GM19351 (cell line): ENCODE data around the gene ZNRF2.

ENCODE experiments used
- ATAC-seq: cut with Tn5 transposase; IDR thresholded peaks from one replicate; pipeline ENCODE4 v1.9.1; 2021; ENCODE audit warnings: mild to moderate bottlenecking, moderate library complexity; ENCODE audit not compliant: unreplicated experiment

Gene ZNRF2

DNA sequence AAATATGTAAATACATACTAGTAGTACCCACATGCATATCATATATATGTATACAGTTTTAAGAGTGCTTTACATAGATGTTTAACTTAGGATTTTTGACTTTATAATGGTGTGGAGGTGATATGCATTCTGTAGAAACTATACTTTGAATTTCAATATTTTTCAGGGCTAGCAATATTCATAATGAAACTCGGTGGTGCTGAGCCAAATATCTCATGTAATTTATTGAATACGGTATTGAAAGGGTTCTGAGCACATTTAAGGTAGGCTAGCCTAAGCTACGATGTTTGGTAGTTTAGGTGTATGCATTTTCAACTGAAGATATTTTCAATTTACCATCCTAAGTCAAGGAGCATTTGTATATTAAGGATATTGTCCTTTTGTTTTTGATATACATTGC lies 36.0 kb downstream of the ZNRF2 start:
- ATAC-seq: no peak

DNA sequence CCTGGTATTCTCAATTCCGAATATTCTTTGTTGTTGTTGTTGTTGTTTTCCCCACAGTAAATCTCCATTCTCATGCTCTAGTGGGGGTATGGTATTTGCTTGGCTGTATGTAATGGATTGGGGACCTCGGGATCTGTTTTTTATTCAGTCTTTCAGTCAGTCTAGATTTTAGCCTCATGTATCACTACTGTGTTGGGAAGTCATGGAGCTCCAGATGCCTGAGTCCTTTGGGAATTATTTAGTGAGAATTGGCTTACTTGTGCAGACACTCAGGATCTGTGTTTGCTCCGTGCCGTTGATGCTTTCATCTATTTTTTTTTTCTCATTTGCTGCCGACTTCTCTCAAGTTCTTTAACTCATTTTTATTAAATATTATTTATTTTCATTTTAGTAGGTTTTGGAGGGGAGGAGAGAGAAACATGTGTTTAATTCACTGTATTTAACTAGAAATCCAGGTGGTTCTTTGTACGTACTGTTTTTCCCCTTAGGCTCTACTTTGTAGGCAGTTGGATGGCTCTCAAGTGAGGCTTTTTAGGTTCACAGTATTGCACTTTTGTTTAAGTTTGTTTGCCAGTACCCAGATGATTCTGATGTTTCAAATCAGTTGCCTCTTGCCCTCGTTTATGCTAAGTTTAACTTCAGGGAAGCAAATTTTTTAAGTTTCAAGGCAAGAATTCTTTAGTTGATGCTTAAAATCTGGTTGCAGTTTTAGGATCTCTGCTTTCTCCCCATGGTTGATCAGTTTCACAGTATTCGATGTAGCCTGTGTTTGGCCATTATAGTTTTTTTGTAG lies 36.9 kb downstream of the ZNRF2 start:
- no peak for ATAC-seq

DNA sequence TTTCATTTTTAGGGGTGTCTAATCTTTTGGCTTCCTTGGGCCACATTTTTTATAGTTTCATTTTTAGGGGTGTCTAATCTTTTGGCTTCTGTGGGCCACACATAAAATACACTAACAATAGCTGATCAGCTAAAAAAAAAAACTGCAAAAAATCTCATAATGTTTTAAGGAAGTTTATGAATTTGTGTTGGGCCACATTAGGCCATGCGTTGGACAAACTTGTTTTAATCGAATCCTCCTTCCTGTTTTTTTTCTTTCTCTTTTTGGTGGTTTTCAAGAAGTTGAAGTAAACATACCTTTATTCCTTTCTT lies 37.4 kb downstream of the ZNRF2 start:
- ATAC-seq: no peak

DNA sequence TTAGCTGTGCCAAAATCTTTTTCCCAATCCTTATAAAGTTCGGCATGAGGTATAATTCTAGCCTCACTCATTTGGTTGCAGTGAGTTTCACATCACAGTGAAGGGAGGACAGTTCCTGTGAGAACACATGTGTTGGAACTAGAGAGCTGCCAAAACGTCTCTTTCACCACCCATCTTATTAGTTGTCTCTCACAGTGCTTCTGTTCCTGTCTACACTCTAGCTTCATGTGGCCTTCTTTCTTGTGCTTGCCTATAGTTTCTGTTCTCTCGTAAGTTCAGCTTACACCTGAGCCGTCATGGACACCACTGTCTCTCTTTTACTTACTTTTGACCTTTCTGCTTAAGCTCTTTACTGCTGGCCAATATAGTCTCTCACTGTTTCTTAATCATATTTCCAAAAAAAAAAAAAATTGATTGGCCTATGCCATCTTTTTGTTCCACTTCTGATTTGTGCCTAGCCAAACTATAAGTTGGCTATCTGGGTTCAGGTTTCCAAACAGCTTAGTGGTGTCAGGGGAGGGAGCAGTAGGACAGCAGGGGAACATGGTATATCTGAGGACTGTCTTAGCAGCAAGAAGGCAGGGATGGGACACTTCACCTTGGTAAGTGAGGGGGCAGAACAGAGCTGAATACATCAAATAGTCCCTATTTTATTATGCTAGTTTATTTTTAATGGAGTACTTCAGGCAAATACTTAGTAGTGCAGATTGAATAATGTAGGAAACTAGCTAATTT lies 38.0 kb downstream of the ZNRF2 start:
- ATAC-seq: peak; percentile 80

DNA sequence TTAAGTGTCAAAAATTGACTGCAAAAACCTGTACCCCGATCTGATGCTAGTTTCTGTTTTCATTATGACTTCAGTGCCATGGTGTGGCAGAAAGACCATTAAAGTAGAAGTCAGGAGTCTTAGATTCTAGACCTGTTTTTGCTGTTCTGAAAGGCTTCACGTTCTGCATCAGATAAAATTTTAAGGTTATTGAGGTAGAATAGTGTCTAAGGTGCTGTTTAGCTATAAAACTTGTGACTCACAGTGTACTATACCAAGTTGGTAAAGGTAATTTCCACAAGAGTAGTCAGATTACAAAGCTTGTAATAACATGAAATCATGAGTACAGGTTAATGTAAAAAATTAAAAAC lies 38.6 kb downstream of the ZNRF2 start:
- peak; percentile 58 for ATAC-seq

DNA sequence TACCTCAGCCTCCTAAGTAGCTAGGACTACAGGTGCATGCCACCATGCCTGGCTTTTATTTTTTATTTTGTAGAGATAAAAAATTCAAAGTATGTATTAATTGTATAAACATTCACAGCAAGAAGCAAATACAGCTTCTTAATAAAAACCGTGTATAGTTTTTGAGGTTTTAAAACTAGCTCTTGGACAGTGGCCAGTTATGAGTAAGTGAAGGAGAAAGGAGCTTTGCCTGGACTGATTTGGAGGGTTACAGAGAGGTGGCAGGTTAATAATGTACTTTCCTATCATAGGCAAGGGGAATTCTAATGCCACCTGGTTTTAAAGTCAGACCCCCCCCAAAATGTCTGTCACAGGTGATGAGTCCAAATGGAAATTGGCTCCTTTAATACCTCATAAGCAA lies 43.4 kb downstream of the ZNRF2 start:
- no peak for ATAC-seq

DNA sequence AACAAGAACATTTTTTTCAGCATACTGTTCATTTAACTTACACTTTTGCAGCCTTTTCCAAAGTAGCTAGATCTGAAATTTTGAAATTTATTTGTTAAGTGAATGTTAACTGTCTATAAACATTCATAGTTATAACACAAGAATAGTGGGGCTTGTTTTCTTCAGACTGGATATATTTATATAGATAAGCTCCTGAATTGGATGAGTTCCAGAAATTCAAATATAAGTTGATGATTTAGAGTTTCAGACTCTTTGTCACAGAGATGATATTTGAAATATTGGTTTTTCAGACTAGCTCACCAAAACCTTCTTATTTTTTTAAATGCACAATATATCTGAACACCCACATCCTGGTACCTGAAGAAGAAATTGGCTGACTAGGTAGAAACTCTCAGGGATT lies 44.0 kb downstream of the ZNRF2 start:
- ATAC-seq: no peak

DNA sequence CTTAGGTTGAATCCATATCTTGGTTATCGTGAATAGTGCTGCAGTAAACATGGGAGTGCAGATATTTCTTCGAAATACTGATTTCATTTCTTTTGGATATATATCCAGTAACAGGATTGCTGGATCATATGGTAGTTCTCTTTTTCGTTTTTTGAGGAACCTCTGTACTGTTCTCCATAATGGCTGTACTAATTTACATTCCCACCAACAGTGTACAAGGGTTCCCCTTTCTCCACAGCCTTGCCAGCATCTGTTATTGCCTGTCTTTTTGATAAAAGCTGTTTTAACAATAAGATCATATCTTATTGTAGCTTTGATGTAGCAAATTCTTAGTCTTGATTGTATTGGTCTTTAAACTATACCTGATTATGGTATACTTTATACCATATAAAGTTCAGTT lies 45.3 kb downstream of the ZNRF2 start:
- ATAC-seq: no peak

DNA sequence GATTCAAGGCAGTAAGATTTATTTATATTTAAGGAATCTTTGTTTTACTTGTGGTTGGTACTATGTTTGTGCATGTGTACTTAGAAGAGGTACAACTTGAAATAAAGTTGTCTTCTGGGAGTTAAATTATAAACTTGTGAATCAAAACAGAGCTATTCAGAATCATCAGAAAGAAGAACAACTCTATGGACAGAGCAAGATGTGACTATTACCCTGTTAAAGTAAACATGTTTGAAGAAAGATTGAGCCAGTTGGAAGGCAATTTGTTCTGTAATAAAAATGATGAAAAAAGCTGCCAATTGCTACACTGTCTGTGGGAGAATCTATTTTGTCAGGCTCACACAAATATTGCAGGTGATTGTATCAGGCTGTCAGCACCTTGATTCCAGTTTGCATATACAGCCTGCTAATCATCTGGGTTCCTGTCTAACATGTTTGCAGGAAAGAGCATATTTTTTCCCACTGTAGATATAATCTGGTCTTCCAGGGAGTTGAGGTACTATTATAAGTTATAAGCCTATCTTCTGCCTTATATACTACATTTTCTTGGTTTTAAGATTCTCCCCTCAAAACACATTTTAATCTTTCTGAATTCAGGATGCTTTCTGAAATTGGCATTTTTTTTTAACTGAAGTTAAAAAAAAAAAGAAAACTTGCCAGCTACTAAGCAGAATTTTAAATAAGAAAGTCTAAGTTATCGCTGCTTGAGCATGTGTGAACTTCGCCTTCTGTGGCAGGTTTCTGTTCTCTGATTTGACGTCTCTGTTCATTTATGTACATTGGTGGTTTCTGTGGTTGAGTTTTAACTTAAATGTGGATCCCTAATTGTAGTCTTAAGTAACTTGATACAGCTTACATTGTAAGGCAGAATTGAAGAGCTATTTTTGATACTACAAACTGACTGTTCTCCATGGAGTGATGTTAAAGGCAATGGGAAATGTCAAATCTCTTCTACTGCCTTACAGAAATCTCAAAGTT lies 46.0 kb downstream of the ZNRF2 start:
- ATAC-seq: peak; percentile 95

DNA sequence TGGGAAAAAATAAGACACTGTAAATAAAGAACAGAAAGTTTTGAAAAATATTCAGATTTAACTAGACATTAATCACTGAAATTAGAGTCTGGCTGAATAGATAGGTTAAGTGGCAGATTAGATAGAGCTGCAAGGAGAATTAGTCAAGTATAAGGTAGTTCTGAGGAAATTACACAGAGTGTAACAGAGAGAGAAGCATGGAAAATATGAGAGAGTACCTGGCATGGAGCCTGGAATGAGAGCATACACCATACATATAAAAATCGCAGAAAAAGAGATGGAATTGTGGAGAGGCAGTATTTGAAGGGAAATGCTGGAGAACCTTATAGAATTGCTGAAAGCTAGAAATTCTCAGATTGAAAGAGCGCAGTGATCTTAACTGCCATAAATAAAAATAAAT lies 46.9 kb downstream of the ZNRF2 start:
- ATAC-seq: no peak

DNA sequence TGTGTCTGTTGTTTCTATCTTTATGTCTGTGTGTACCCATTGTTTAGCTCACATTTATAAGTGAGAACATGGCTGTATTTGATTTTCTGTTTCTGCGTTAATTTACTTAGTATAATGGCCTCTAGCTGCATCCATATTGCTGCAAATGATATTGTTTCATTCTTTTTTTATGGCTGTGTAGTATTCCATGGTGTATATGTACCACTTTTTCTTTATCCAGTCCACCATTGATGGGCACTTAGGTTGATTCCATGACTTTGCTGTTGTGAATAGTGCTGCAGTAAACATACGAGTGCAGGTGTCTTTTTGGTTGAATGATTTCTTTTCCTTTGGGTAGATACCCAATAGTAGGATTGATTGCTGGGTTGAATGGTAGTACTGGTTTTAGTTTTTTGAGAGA lies 48.2 kb downstream of the ZNRF2 start:
- no peak for ATAC-seq

DNA sequence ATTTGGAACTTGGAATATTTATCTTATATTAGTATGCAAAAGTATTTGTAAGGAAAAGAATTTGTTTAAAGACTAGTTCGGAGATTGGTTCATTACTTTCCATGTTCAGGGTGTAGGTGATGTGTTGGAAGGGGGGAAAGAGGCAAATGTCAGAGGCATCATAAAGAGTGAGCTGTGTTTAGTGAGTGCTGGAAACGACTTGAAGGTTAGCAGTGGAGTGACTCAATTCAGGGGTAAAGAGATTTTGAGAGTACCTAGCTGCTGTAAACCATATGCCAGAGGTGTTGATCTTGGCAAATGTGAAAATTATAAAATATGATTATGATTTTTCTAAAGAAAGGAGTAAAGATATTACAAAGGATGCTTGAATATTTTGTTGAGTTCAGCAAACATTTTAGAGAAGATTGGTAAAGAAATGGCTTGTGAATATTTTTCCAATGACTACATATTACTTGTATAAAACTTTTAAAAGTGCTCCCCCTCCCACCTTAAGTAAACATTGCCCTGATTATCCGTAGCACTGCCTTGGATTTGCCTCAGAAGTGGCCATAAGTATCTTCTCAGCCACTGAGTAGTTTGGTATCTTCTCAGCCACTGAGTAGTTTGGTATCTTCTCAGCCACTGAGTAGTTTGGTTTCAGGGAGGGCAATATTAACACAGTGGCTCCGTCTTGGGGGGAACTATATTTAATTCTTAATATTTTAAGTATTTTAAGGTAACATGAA lies 51.5 kb downstream of the ZNRF2 start:
- ATAC-seq: no peak

DNA sequence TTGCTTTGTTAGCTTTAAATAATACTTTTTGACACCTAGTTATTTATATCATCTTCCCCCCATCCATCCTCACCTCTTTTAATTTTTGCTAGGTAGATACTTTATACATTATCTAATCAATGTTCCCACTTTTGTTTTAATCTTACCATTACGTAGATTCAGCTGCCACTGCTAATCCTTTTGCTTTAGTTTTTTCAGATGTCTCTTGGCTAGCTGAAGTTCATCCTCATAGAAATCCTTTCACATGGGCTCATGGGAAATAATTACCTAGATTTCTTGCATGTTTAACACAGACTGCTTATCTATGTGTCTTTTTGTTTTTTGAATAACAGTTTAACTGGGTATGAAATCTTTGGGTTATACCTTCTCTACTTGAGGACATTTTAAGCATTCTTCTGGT lies 60.1 kb downstream of the ZNRF2 start:
- ATAC-seq: no peak

DNA sequence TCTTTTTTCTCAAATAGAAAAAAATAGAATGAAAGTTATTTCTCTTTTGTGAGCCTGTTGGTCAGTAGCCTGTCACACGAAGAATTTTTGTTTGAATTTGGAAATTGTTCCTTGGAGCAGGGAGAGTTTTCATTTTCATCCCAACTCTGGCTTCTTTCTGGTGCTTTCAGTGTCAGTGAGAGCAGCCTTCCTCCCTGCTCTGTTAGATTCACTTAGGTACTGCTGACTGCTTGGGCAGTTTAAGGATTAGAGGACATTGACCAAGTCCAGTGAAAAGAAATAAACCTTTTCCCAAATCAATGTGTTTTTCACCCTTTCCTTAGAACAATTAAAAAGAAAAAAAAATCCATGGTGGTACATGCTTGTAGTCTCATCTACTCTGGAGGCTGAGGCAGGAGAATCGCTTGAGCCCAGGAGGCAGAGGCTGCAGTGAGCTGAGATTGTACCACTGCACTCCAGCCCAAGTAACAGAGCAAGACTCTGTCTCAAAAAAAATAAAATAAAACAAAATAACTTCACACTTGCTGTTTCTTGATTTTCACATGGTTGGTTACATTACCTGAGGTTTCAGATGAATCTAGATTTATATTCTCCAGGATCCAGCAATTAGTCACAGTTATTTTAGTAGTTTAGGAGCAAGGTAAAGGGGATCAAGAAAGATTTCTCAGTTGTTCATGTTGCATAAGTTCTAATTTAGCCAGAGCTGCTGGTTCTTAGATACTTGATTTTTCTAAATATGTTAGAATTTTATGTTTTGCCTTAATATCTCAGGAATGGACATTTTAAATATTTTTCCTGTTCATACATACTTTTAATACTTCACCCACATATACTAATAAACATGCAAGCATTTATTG lies 63.1 kb downstream of the ZNRF2 start:
- peak; percentile 19 for ATAC-seq

DNA sequence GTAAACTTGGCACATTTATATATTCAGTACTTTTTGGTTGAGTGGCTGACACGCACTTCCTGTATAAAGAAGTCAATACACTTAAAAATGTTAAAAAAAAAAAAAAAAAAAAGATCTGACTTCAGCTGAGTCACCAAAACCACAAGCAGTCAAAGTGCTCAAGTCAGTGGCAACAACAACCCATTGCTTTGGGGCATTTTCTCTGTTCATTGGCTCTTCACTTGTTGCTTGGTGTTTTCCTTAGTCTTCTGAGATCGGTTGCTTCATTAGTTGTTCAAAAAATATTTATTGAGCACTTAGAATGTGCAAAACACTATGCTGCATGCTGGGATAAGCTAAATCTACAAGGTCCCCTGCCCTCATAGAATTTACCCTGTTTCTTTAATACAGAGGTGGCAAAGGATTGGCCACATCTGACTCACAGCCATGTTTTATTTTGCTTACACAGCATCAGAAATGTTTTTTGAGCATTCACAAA lies 63.7 kb downstream of the ZNRF2 start:
- peak; percentile 71 for ATAC-seq

DNA sequence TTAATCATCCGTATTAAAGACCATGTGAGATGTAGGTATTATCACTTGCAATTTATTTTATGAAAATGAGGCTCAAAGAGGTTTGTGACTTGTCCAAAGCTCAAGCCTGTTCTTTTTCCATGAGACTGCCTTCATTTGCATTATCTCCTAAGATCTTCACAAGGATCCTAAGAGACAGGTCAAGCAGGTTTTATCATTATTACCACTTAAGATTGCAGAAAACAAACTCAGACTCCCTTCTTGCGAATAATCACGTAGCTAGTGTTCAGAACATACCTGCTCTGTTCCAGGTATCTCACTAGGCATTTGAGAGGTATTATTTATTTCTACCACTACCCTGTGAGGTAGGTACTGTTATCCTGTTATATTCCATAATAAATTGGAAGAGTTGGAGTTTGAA lies 64.8 kb downstream of the ZNRF2 start:
- ATAC-seq: no peak

DNA sequence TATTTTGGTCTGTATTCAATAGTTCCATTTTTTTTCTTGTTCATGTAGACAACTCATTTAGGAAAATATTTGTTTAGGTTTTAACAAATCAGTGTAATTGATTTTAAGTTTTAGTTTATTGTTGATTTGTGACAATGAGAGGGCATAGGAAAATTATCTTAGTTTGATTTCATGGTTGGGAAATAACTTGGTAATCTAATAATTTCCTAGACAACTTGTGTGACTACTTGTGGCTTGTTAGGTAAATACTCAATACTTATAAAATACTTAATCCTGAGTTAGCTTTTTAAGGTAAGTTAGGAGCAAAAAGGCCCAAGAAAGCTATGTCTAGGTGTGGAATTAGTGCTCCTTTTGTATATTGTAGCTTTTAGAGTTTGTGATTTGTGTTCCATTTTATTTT lies 65.4 kb downstream of the ZNRF2 start:
- ATAC-seq: no peak

DNA sequence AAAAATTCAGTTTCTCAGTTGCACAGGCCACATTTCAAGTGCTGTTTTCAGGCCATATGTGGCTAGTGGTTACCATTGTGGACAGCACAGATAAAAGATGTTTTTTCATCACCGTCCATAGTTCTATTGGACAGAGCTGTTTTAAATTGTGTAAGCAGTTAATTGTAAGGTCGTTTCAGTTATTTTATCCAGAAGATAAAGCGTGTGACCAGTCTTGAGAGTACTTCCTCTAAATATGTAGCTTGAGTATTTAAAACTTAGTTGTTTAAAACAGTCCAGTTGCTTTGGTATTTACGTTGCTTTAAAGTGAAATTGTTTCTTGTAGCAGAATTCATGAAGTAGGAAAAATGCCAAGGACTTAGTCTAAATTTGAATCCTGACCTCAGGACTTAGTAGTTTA lies 66.9 kb downstream of the ZNRF2 start:
- no peak for ATAC-seq

DNA sequence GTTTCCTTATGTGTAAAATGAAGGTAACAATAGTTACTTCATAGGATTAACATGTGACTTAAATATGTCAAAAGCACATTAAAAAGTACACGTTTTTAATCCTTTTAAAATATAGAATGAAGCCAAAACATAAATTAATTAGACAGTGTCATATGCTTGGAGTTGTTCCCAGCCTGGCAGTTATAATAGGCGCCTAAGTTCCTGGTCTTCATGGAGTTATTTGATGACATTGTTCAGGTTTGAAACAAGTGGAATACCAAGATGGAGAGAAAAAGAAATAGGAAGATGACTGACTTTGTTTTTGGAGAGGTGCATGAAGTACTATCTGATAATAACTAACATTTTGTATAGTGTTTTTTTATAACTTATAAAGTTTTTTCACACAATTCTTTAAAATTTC lies 67.3 kb downstream of the ZNRF2 start:
- no peak for ATAC-seq

DNA sequence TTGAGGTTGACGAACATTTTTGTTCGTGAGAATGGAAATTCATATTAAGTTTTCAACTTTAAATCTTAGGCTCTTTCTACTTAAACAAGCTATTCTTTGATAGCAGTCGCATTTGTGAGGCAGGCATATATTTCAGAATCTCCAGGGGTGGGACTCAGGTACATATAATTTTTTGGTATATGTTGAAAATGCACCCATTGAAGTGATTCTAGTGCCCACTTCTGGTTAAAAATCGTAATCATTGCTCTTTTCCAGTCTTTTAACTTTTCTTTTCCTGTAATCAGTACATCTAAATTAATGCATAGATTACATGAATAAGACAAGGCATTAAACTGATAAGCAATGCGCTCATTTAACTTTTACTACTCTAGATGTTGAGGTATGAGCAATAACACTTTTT lies 67.8 kb downstream of the ZNRF2 start:
- ATAC-seq: no peak
